ENCODE measurements around the gene TBL1Y. TPM values are rescaled to one million over a fixed set of nuclear protein-coding genes. Genes with fewer than 3 reads are reported as not detected.

The TBL1Y gene
- total and polyA plus RNA-seq, 10 of the 15 experiments (the other 5 are each of a cell fraction or from before 2014, with no cell fraction given) = not detected

GRCh38 chrY:7008578-7009355, 98.3 kb downstream of the TBL1Y start:
- ChIA-PET RAD21 (ENCODE audit: unreplicated experiment) (no interaction called here), POLR2A (no interaction called here), CTCF (no interaction called here), SMC1A (ENCODE audit: uncharacterized antibody, unreplicated experiment) (no interaction called here)
- H3K4me2 ChIP-seq (ENCODE audit: control insufficient read depth, insufficient read depth) = no peak overlapping the region
- no peak overlapping the region for H3K27ac ChIP-seq (ENCODE audit: control insufficient read depth, insufficient read depth)
- no peak overlapping the region for H3K9ac ChIP-seq (ENCODE audit: control insufficient read depth, insufficient read depth, low read length)
- FAIRE-seq (no peak), DNase-seq (ENCODE audit: low read depth, low spot score) (no peak), ATAC-seq (no peak)
- no peaks in the 10 kb centered on the region for H3K27me3 ChIP-seq (replicated peaks in 1 of 2; ENCODE audit: control insufficient read depth in 2 of 2, insufficient read depth in 2 of 2, low read length in 1 of 2)
- H3K79me2 ChIP-seq (ENCODE audit: control insufficient read depth, insufficient read depth, low read length) = no peaks in the 10 kb centered on the region
- TF ChIP-seq ZNF274 (IDR thresholded peaks at IDR 0.05; ENCODE audit: insufficient read depth, insufficient read length) (no peak), IRF3 (IDR thresholded peaks at IDR 0.05) (no peak), FOXK2 (IDR thresholded peaks at IDR 0.05) (no peak), GABPA (IDR thresholded peaks at IDR 0.05; ENCODE audit: low read depth) (no peak)
- no TSS peak for BruUV-seq (replicated peaks)
- H3K4me3 ChIP-seq = no peak overlapping the region
- in situ Hi-C loops (cut with MboI) = no loop called here
- no CpG with 5 or more reads among the region's 6 CpGs for WGBS (ENCODE audit: insufficient coverage, insufficient replicate concordance, low lambda C conversion rate, missing lambda C conversion rate)
- H2AFZ ChIP-seq (ENCODE audit: control insufficient read depth, low read depth, low read length) = no peak overlapping the region
- no peaks in the 10 kb centered on the region for H3K4me1 ChIP-seq (ENCODE audit: control insufficient read depth, insufficient read depth, low read length)
- H3K9me3 ChIP-seq (replicated peaks; ENCODE audit: control insufficient read depth, insufficient read depth, low read length) = no peaks in the 10 kb centered on the region
- intact Hi-C loops (cut with micrococcal nuclease; ENCODE audit: unreplicated experiment) = no loop called here
- no peaks in the 10 kb centered on the region for H4K20me1 ChIP-seq (ENCODE audit: control insufficient read depth, insufficient read depth)
- H3K36me3 ChIP-seq (ENCODE audit: control insufficient read depth in 2 of 2, insufficient read depth in 2 of 2, low read length in 1 of 2) = no peaks in the 10 kb centered on the region

GRCh38 chrY:7013051-7013450, 102.6 kb downstream of the TBL1Y start:
- ChIA-PET CTCF (no interaction called here), SMC1A (ENCODE audit: uncharacterized antibody, unreplicated experiment) (no interaction called here), RAD21 (ENCODE audit: unreplicated experiment) (no interaction called here), POLR2A (no interaction called here)
- FAIRE-seq (no peak), DNase-seq (ENCODE audit: low read depth, low spot score) (no peak), ATAC-seq (no peak)
- intact Hi-C loops (cut with micrococcal nuclease; ENCODE audit: unreplicated experiment) = no loop called here
- Histone ChIP-seq H3K79me2 (ENCODE audit: control insufficient read depth, insufficient read depth, low read length) (no peaks in the 10 kb centered on the region), H3K4me1 (ENCODE audit: control insufficient read depth, insufficient read depth, low read length) (no peaks in the 10 kb centered on the region), H3K9ac (ENCODE audit: control insufficient read depth, insufficient read depth, low read length) (no peak overlapping the region), H4K20me1 (ENCODE audit: control insufficient read depth, insufficient read depth) (no peaks in the 10 kb centered on the region), H2AFZ (ENCODE audit: control insufficient read depth, low read depth, low read length) (no peak overlapping the region), H3K4me3 (no peak overlapping the region), H3K27me3 (replicated peaks in 1 of 2; ENCODE audit: control insufficient read depth in 2 of 2, insufficient read depth in 2 of 2, low read length in 1 of 2) (no peaks in the 10 kb centered on the region), H3K9me3 (replicated peaks; ENCODE audit: control insufficient read depth, insufficient read depth, low read length) (no peaks in the 10 kb centered on the region), H3K36me3 (ENCODE audit: control insufficient read depth in 2 of 2, insufficient read depth in 2 of 2, low read length in 1 of 2) (no peaks in the 10 kb centered on the region), H3K27ac (ENCODE audit: control insufficient read depth, insufficient read depth) (no peak overlapping the region), H3K4me2 (ENCODE audit: control insufficient read depth, insufficient read depth) (no peak overlapping the region)
- TF ChIP-seq MTA3 (IDR thresholded peaks at IDR 0.05; ENCODE audit: borderline replicate concordance, low read length) (no peak), ELK1 (IDR thresholded peaks at IDR 0.05; ENCODE audit: low read depth, low read length) (no peak), IRF5 (IDR thresholded peaks at IDR 0.05; ENCODE audit: borderline replicate concordance) (no peak), STAT1 (conservative IDR thresholded peaks at IDR 0.05) (no peak), NFIC (IDR thresholded peaks at IDR 0.05; ENCODE audit: low read depth, low read length) (no peak), ZZZ3 (IDR thresholded peaks at IDR 0.05; ENCODE audit: control insufficient read depth, insufficient read length, low read depth) (no peak), RUNX3 (IDR thresholded peaks at IDR 0.05; ENCODE audit: low read length) (no peak)
- no TSS peak for BruUV-seq (replicated peaks)
- no CpG with 5 or more reads among the region's 2 CpGs for WGBS (ENCODE audit: insufficient coverage, insufficient replicate concordance, low lambda C conversion rate, missing lambda C conversion rate)
- in situ Hi-C loops (cut with MboI) = no loop called here

Measured in GM12878 (cell line).